HG03103 (cell line): ENCODE results near the gene SUMO2.
"Not testable (repeated sequence)": the region's sequence is repeated elsewhere in the genome, so short reads cannot be mapped to it uniquely, and the experiment has no call there.

Experiments used
- ATAC-seq: cut with Tn5 transposase; IDR thresholded peaks from one replicate; pipeline ENCODE4 v1.9.1; 2021; ENCODE audit warnings: low read depth; ENCODE audit not compliant: unreplicated experiment

SUMO2 gene

DNA sequence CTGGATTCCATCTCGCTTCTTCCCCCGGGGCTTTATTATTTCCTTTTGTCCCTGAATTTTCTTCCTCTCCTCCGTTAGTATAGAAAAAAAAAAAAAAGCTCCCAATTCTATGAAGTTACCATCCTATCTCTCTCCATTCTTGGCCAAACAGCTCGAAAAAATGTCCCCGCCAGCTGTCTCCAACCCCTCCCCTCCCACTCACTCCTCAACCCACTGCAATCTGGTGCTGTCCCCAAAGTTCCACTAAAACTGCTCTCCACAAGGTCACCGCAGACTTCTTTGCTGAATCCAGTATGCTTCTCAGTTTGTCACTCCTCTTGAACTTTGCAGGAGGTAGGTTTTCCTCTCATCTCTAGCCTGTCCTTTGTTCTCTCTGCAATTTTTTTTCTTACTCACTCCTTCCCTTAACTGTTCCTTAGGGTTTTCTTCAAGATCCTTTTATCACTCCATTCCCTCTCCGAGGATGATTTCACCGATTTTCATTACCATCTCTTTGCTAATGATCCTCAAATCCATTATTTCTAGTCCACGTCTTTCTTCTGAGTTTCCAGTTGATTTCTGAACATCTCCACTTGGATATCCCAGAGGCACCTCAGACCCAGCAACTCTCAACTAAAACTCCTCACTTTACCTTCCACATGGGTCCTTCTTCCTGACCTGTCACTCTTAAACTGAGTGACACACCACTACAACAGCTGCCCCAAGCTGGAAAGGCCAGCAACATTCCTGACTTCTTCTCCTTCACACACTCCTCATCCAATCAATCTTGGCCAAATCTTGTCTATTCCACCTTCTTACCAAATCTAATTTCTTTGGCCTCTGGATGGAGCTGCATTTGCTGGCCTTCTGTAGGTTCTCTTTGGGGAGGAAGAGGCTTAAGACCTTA is 1.5 kb upstream of the SUMO2 start:
- no peak for ATAC-seq

DNA sequence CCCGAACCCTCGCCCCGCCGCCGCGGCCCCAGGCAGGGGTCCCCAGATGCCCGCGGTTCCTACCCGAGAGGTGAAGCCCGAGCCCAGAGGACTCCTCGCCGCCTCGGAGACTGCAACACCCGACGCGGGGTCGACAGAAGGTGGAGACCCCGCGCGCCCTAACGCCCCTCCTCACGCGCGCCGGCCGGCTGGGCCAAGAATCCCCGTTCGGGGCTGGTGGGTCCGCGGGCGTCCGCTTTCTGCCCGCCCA is 515 bp downstream of the SUMO2 start:
- no peak for ATAC-seq

DNA sequence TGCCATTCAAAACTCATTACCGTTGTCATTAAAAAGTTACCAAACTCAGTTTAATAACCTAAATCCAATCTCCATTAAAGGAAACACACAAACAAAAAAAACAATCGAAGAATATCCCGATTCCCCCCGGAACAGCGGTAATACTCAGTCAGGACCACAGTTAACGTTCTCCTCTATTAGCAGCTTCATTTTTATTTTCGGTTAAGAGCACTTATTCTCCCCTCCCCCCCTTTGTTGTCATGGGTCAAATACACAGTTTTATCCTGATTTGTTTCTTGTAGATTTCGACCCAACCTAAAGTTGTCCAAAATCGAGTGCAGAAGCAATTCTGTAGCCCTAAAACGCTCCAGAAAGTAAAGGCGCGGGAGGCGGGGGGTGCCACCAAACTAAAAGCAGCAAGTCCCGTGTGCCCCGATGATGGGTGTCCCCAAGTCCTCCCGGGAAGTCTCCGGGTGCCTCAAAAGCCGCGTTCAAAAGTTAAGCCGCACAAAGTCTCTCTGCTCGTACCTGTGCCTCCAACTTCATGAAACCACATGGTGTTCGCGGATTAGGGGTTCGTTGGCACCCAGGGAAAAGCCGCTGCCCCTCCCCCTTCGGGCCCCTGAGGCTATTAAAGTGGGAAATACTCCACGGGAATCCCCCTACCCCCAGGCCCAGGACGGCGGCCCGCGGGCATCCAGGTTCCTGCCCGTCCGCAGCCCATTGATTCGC is 996 bp downstream of the SUMO2 start:
- ATAC-seq = no peak

DNA sequence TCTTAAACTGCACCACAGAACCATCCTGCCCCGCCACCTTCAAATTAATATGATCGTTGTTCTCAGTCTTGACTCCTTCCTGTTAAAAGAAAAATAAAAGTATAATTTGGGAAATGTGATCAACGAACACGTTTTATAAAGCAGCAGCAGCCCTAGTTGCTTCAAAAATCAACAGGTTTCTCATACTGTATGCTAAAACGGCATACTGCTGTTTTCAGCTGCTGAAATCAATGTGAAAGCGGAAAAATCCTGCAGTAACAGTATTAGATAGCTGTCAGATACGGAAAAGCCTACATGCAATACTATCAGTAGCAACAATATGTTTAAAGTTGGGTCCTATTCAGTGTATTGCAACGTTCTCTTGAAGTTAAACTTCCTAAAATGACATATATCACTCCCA is 1.6 kb downstream of the SUMO2 start:
- no peak for ATAC-seq

DNA sequence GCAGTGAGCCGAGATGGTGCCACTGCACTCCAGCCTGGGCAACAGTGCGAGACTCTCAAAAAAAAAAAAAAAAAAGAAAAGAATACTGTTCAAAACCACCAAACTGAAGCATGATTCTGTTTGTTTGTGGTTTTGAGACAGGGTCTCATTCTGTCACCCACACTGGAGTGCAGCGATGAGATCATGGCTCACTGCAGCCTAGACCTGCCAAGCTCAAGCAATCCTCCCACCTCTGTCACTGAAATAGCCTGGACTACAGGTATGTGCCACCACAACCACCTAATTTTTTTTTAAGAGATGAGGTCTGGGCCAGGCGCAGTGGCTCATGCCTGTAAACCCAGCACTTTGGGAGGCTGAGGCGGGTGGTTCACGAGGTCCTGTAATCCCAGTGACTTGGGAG is 4.3 kb downstream of the SUMO2 start:
- no peak for ATAC-seq

DNA sequence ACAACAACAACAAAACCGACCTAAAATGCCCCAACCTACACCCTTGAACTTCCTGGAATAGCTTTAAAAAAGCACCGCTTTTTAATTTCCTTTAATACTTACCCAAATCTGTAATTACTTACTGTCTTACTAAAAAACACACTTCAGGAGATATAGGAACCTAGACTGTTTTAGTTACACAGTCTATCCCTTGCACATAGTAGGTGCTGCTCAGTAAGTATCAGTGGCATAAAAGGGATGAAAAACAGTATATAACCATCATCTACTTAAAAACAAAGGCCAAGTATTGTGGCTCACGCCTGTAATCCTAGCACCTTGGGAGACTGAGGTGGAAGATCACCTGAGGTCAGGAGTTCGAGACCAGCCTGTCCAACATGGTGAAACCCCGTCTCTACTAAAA is 6.1 kb downstream of the SUMO2 start:
- ATAC-seq = no peak

DNA sequence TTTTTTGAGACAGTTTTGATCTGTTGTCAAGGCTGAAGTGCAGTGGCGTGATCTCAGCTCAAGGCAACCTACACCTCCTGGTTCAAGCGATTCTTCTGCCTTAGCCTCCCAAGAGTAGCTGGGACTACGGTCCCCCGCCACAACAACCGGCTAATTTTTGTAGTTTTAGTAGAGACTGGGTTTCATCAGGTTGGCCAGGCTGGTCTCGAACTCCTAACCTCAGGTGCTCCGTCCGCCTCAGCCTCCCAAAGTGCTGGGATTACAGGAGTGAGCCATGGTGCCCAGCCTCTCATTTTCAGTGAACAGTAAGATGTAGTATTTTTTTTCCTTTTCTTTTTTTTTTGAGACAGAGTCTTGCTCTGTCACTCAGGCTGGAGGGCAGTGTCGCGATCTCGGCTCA is 7.8 kb downstream of the SUMO2 start:
- no peak for ATAC-seq

DNA sequence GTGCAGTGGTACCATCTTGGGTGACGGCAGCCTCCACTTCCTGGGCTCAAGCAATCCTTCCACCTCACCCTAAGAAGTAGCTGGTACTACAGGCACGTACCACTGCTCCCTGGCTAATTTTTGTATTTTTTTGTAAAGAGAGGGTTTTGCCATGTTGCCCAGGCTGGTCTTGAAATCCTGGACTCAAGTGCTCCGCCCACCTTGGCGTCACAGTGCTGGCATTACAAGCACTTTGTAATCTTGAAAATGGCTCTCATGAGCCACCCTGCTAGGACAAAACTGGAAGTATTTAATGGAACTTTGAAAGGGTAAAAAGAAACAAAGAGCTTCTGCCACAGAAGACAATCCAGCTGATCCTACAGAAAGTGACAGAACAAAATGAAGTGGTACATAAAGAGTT is 9.2 kb downstream of the SUMO2 start:
- ATAC-seq = no peak

DNA sequence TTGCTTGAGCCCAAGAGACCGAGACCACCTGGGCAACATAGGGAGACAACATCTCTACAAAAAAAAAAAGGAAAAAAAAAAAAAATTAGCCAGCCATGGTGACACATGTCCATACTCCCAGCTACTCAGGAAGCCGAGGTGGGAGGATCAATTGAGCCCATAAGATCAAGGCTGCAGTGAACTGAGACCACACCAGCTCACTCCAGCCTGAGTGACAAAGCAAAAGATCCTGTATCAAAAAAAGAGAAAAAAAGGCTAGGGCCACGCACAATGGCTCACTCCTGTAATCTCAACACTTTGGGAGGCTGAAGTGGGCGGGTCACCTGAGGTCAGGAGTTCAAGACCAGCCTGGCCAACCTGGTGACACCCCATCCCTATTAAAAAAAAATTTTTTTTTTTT is 13.8 kb downstream of the SUMO2 start:
- no peak for ATAC-seq

DNA sequence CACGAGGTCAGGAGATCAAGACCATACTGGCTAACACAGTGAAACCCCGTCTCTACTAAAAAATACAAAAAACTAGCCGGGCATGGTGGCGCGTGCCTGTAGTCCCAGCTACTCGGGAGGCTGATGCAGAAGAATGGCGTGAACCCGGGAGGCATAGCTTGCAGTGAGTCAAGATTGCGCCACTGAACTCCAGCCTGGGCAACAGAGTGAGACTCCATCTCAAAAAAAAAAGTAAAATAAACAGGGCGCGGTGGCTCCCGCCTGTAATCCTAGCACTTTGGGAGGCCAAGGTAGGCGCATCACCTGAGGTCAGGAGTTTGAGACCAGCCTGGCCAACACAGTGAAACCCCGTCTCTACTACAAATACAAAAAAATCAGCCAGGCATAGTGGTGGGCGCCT is 18.2 kb downstream of the SUMO2 start:
- not testable (repeated sequence) for ATAC-seq

DNA sequence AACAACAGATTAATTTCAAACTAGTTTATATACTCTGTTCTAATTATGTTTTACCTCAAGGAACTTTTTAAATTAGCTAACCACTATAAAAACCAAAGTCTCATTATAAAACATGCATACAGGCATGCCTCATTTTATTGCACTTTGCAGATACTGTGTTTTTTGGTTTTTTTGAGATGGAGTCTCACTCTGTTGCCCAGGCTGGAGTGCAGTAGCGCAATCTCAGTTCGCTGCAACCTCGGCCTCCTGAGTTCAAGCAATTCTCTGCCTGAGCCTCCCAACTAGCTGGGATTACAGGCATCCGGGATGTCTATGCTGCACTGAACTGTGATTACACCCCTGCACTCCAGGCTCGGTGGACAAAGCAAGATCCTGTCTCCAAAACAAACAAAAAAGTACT is 19.7 kb downstream of the SUMO2 start:
- ATAC-seq = no peak

DNA sequence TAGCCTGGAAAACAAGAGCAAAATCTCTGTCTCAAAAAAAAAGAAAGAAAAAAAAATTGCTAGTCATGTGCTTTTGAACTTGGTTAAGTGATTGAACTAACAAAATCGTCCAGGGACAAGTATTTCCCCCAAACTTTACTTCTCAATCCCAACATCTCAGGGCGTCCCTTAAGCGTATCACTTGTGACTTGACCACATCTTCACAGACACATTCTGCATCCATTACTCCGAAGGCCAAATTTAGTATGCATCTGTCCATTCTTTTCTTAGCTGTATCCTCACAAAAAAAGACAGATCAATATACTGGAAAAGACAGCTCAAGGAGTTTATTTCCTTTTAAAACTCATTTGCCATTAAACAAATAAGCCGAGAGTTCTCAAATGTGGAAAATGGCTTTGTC is 22.5 kb downstream of the SUMO2 start:
- no peak for ATAC-seq

DNA sequence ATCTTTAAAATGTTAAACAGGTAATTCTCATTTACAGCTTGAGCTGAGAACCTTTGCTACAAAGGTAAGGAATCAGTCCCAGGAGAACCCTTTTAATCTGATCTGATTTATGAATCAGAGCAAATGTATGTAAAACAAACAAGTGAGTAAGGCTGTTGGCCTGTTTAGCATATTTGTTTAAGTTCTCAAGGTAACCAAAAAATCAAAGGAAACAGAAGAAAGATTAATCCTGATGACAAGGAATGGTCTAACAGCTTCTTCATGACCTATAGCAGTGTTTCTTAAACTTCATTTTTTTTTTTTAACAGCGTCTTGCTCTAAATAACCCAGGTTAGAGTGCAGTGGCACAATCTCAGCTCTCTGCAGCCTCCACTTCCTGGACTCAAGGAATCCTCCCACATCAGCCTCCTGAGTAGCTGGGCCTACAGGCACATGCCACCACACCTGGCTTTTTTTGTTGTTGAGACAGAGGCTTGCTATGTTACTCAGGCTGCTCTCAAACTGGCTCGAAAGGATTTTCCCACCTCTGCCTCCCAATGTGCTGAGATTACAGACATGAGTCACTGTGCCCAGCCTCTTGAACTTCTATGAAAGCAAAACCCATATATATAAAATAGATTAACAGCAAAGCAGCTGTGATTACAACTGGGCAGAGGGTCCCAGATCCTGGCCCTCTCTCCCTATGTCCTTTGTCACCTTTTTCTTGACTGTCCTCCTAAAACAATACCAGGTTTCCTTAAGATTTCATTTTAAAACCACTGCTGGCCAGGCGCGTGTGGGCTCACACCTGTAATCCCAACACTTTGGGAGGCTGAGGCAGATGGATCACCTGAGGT is 23.3 kb downstream of the SUMO2 start:
- ATAC-seq = no peak

DNA sequence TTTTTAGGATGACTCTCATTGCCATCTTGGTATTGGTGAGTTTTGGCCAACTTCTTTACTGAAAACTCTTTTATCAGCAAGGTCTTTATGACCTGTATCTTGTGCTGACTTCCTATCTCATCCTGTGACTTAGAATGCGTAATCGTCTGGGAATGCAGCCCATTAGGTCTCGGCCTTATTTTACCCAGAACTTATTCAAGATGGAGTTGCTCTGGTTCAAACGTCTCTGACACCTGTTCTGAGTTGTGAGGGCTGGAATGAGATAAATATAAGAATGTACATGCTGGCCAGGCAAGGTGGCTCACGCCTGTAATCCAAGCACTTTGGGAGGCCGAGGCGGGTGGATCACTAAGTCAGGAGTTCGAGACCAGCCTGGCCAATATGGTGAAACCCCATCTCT is 24.3 kb downstream of the SUMO2 start:
- ATAC-seq = not testable (repeated sequence)

DNA sequence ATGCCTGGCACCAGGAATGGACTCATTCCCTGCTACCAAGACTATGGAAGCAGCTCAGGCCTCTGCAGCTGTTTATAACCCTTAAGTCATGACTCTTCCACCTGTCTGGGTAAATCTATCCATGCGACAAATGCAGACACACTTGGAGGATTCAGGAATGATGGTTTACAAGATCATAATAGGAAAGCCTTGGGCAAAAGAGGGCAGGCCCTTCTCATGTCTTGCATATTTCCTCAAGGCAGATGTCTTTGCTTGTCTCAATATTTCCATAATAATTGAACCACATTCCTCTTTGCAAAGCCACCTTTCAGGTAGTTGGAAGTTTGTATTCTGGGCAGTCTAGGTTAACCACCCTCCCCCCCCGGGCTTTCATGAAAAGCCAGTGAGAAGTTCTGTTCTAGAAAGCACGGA is 27.6 kb downstream of the SUMO2 start:
- ATAC-seq = no peak

DNA sequence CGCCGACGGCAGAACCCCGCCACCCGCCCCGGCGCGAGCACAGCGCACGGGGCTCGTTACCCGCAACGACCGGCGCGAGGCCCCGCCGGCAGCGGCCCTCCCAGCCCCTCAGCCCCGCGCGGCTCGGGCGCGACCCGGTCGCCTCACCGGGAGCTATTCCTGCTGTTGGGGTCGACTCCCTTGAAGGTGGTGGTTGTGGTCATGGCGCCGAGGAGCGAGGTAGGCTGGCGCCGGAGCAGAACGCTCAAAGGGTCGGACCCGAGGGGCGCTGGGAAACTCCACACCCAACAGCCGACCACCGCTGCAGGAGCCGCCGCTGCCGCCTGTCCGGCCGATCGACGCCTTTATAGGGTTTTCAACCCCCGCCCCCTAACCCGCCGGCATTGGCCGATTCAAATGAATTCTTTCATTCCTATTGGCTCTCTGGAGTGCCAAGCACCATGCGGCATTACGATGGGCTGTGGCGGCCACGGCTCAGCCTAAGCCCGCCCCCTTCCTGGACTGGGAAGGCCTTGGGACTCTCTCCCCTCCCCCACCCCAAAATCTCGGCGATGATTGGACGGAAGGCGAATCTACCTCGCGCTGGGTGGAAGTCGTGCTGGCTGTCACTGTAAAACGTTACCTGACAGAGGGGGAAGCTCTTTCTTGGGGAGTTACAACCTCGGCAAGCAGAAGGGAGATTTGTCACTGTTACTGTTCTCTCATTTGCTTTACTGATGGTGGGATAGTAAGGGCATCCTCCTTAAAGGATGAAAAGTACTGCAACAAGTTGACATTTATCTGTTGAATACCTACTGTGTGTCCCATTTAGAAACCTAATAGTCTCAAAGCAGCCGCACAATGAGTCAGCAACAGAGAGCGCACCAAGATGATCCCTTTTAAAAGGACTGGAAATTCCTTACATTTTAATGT is 28.3 kb downstream of the SUMO2 start, which contains the start of gene JPT1:
TSS of gene JPT1 (minus strand) at position 318 of the 912 bp plus-strand sequence. CDS start at position 203, 115 bp downstream.
- peak; percentile 83 for ATAC-seq

DNA sequence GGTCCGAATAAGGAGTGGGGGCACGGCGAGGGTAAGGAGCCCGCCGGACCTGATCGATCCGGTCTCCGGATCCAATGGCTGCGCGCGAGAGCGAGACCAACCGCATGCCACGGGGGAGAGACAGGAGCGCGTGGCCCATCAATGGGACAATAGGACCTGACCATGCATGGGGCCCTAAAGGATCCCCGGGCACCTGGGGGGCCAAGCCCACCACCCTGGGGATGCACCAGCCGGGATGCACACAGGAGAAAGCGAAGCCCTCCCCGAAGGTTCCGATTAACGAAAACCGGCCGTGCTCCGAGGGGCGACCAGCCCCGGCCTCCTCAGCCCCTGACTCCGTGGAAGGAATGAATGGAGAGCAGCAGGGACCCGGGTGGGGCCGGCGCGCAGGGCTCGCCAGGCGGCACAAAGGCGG is 29.0 kb downstream of the SUMO2 start:
- no peak for ATAC-seq

DNA sequence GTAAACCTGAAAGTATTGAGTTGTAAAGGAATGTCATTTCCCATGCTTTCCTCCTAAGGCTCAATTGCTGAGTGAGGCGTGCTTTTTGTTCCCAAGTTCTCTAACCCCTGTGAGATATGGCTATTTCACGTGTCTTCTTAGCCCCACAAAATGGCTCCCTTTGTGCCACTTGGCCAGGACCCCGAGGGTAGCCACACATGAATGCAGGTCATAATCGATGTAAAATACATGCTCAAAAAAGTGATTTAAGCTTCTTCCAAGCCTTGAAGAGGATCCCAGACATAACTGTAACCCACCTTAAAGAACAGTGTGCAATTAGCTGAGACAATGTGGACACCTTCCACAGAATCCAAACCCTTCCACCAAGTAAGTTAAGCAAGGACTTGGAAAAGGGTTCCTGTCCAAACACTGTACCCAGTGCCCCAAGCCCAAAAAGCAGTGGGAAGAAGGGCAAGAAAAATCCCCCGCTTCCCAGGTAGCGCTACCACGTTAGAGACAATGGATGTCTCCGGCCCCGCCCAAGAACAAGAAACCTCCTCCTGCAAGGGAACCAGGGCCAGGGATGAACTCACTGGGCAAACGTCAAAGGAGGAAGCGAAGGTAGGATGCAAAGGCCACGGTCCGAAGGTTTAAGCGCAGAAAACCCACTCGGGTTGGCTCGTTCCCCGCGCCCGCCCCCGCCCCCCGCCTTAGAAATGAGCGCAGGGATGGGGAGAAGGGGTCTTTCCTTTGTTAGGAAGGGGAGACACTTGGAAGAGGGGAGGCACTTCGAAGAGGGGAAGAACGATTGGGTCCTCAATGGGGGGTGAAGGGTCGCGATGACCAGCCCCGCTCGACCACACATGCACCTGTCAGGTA is 29.6 kb downstream of the SUMO2 start:
- ATAC-seq = no peak

DNA sequence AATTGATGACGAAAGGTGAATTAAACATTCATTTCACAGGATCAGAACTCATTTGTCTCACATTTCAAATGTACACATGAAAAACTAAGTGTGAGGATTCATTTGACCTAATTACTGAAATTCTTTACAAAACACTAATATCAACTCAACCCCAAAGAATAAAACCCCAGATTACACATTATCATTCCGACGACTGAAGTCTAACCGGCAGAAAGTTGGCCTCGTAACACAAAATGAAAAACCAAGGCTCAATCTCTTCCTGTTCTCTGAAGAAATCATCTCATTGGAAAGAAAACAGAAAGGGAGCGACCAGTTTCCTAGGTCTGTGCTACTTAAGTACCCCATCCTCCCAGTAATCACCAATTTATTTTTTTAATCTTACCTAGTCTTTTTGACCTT is 30.2 kb downstream of the SUMO2 start:
- ATAC-seq = no peak
